Heart left ventricle (tissue), 16 donors: ENCODE measurements around the gene B4GALNT3. TPM values are rescaled to one million over a fixed set of nuclear protein-coding genes. Genes with fewer than 3 reads are reported as not detected.

Experiments used
- ATAC-seq, 4 donors: fragments of 200-7000 bp; cut with Tn5 transposase; one replicate each; pipeline ENCODE4 v1.9.1; 2020 to 2022; ENCODE audit warnings: moderate library complexity in 4 of 4, mild to moderate bottlenecking in 3 of 4, moderate number of reproducible peaks in 1 of 4
- DNase-seq, 5 donors: peaks; one replicate each; pipeline ENCODE4 v3.0.0-alpha.2; 2020
- H3K27ac ChIP-seq, 12 donors: fragments of 200-600 bp; sonication (generic) in 4 of 12; one replicate each; pipeline versions ENCODE4 v1.5.0 to v1.8.0; 2016 to 2022; ENCODE audit warnings: mild to moderate bottlenecking in 2 of 12
- H3K27me3 ChIP-seq, 9 donors: fragments of 200-600 bp; sonication (generic) in 2 of 9; one replicate each; pipeline versions ENCODE4 v1.5.1 to v1.8.0; 2016 to 2022; ENCODE audit warnings: mild to moderate bottlenecking in 3 of 9
- H3K36me3 ChIP-seq, 9 donors: fragments of 200-600 bp; sonication (generic) in 2 of 9; one replicate each; pipeline versions ENCODE4 v1.5.0 to v1.8.0; 2018 to 2022; ENCODE audit warnings: mild to moderate bottlenecking in 2 of 9
- H3K4me1 ChIP-seq, 12 donors: fragments of 200-600 bp; sonication (generic) in 4 of 12; one replicate each; pipeline versions ENCODE4 v1.5.0 to v1.8.0; 2016 to 2022; ENCODE audit warnings: mild to moderate bottlenecking in 3 of 12
- H3K4me3 ChIP-seq, 12 donors: fragments of 200-600 bp; sonication (generic) in 4 of 12; one replicate each; pipeline versions ENCODE4 v1.5.0 to v1.8.0; 2017 to 2022; ENCODE audit warnings: mild to moderate bottlenecking in 9 of 12, moderate library complexity in 4 of 12
- H3K9me3 ChIP-seq, 12 donors: fragments of 200-600 bp; sonication (generic) in 4 of 12; one replicate each; pipeline versions ENCODE4 v1.5.0 to v1.8.0; 2016 to 2022; ENCODE audit warnings: mild to moderate bottlenecking in 1 of 12
- POLR2A ChIP-seq, 2 donors: fragments of 450-650 bp; IDR thresholded peaks; one replicate each; pipeline ENCODE4 v1.6.1; 2017; ENCODE audit warnings: antibody characterized with exemption in 2 of 2, mild to moderate bottlenecking in 2 of 2, moderate library complexity in 2 of 2
- WGBS, 4 donors: extraction: QIAGEN DNeasy Blood & Tissue Kit in 2 of 4; methylation state at CpG; one replicate each; pipeline versions ENCODE4 v1.1.5 to v1.1.7; 2013 to 2018; 5-methylcytosine and 5-hydroxymethylcytosine counted together
- intact Hi-C, 10 donors: fragments of 100-400 bp; cut with DNase I; formaldehyde crosslinking; loops; one replicate each; pipeline versions ENCODE4 v1.11.1 to v1.14.2; 2022
- polyA plus RNA-seq, 2 donors: library from polyadenylated mRNA; stranded (reverse); fragments of 200-250 nt; gene quantifications; one replicate each; pipeline ENCODE4 v1.2.3, GENCODE V29; 2013
- total RNA-seq, 9 donors: library from RNA; depleted of rRNA in 2 of 9; stranded (reverse); fragments of >200 nt in 2 of 9; fragmentation: NEBNext Ultra II Directional in 3 of 9; extraction: Animal tissue kit (Norgen Biotek cat#: 25700) in 3 of 9; gene quantifications; one replicate each; pipeline versions ENCODE4 v1.1.0 to v1.2.4, GENCODE V29; 2016 to 2023
- TF ChIP-seq, protein P1 (sequence below), 12 donors: fragments of 200-600 bp; sonication (generic) in 4 of 12; IDR thresholded peaks; one replicate each; pipeline versions ENCODE4 v1.5.0 to v1.8.0; 2018 to 2022; ENCODE audit warnings: antibody characterized with exemption in 12 of 12, mild to moderate bottlenecking in 5 of 12
- donor health status: ischemic (EF 13 %, LVEDD 7.1; RV severe dilation, severe dysfunction).
- donor health status: healthy with polysubstance abuse.
- donor health status: DM: no; HTN: yes; CAD: no.
- donor health status: DM: no; HTN: no; CAD: no.
- donor health status: ischemic (EF 25% LVEDD 6.9; RV normal size, moderate dysfunction).
- donor health status: ischemic (EF 25% LVEDD 5.7; RV mildly dilated, moderate dysfunction).
- donor health status: healthy.
- donor health status: DM: yes; HTN: yes; CAD: no.
- donor health status: ischemic (EF 35%, LVEDD 5.7; RV mildly dilated, moderate dysfunction).
- donor health status: nonischemic (EF 11% LVEDD 7.7; RV severe dilation, severe dysfunction).
- donor health status: DM: yes; HTN: yes; CAD: no.
- donor health status: PGD.
- donor health status: ischemic (EF 29% LVEDD 5.4; RV normal size, mild dysfunction).
- donor health status: nonischemic (EF 23%, LVEDD 6.1; RV moderate dilation, normal function).

B4GALNT3 gene
- total and polyA plus RNA-seq, 11 donors: 19.3 to 59.4 (median 34.1) TPM

DNA sequence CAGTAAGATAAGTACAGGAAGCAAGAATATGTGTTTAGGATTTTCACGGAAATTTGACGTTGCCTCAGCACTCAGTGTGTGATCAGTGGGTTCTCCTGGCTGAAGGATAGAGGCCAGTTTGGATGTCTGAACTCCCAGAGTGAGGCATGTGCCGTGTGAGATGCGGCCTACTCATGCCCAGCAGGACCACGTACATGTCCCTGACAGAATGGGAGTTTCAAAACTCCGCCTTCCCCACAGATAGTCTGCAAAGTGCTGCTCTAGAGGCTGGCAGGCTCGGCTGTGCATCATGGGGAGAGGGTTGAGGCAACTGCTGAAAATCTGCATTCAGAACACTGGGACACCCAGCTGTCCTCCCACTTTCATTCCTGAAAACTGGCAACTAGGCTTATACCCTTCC is 145.2 kb downstream of the B4GALNT3 start:
- H3K27ac ChIP-seq: peak overlapping the region in 5 of 12 donors; percentile 8 to 52 (median 27)
- intact Hi-C loops: loop anchor here in 3 of 10 donors (5.0 kb wide), 2 partner anchors 37 to 42 kb away; no protein-coding TSS in a partner anchor
- 65 to 77% (median 67%) methylated on average over 7 of the region's 7 CpGs for WGBS, 4 donors

DNA sequence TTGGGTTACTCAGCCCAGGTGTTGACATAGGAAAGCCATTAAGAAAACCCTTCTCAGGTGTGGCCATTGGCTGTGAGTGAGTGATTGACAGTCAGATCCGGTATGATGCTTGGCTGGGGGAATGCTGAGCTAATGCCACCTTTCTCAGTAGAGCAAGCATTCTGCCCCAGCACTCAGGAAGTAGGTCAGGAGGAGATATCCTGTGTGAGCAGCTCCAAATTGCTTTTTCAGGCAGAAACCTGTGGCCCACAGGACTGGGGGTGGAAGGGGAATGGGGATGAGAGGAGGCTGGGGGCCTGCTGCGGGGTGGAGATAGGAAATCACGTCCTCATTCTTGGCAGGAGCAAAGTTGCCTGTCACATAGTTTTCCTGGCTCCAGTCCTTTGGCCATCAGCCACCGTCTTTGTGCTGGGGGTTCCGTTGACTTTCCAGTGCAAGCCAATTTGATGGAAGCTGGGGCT is 147.8 kb downstream of the B4GALNT3 start:
- Histone ChIP-seq H3K9me3 (no peaks in the 10 kb centered on the region), H3K27me3 (no peaks in the 10 kb centered on the region), H3K36me3 (no peaks in the 10 kb centered on the region), H3K4me3 (no peak overlapping the region), H3K27ac (peak overlapping the region; percentile 65 to 82 (median 76)), H3K4me1 (peaks cover 6 to 82% (median 36%) of the 10 kb centered on the region in 12 donors)
- intact Hi-C loops: loop anchor here in 5 of 10 donors (1.0 to 5.0 kb wide), 6 partner anchors 15 to 40 kb away; no protein-coding TSS in a partner anchor
- DNase-seq (peak; percentile 82 to 88 (median 84)), ATAC-seq (peak; percentile 63 to 91 (median 64))
- TF ChIP-seq, protein P1, sequence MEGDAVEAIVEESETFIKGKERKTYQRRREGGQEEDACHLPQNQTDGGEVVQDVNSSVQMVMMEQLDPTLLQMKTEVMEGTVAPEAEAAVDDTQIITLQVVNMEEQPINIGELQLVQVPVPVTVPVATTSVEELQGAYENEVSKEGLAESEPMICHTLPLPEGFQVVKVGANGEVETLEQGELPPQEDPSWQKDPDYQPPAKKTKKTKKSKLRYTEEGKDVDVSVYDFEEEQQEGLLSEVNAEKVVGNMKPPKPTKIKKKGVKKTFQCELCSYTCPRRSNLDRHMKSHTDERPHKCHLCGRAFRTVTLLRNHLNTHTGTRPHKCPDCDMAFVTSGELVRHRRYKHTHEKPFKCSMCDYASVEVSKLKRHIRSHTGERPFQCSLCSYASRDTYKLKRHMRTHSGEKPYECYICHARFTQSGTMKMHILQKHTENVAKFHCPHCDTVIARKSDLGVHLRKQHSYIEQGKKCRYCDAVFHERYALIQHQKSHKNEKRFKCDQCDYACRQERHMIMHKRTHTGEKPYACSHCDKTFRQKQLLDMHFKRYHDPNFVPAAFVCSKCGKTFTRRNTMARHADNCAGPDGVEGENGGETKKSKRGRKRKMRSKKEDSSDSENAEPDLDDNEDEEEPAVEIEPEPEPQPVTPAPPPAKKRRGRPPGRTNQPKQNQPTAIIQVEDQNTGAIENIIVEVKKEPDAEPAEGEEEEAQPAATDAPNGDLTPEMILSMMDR (IDR thresholded peaks at IDR 0.05): no peak
- TF ChIP-seq POLR2A (IDR thresholded peaks at IDR 0.05): no peak
- WGBS, 4 donors: 0 to 6% (median 3%) methylated on average over 5 of the region's 5 CpGs

More for the DNA sequence above, 145.2 kb downstream of the B4GALNT3 start:
- ATAC-seq: no peak
- DNase-seq: no peak
- no peak for TF ChIP-seq POLR2A (IDR thresholded peaks at IDR 0.05)
- TF ChIP-seq, protein P1 (IDR thresholded peaks at IDR 0.05): no peak
- H3K9me3 ChIP-seq: no peaks in the 10 kb centered on the region
- H3K36me3 ChIP-seq: no peaks in the 10 kb centered on the region
- no peaks in the 10 kb centered on the region for H3K27me3 ChIP-seq
- H3K4me1 ChIP-seq: peaks cover 6 to 57% (median 30%) of the 10 kb centered on the region in 12 donors
- no peak overlapping the region for H3K4me3 ChIP-seq

DNA sequence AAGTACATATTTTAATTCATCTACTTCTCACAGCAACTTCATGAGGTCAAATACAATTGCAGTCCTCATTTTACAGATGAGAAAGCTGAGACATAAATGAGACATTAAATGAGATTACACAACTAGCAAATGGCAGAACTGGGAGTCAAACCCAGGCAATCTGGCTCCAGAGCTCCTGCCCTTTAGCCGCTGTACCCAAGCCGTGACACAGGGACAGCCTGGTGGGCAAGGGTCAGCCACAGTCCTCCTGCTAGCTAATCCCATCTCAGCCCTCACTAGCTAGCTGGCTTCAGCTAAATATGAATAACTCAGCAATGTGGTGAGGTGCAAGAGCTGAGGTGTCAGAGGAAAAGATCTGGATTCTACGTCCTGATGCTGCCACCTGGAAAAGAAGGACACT is 148.7 kb downstream of the B4GALNT3 start:
- Histone ChIP-seq H3K4me1 (peaks cover 6 to 85% (median 36%) of the 10 kb centered on the region in 12 donors), H3K4me3 (no peak overlapping the region), H3K27me3 (no peaks in the 10 kb centered on the region), H3K27ac (peak overlapping the region; percentile 65 to 83 (median 76)), H3K9me3 (no peaks in the 10 kb centered on the region), H3K36me3 (no peaks in the 10 kb centered on the region)
- intact Hi-C loops: loop anchor here in 3 of 10 donors (5.0 kb wide), 2 partner anchors 34 to 39 kb away; no protein-coding TSS in a partner anchor
- peak in 1 of 5 donors; percentile 5 for DNase-seq
- TF ChIP-seq, protein P1 (IDR thresholded peaks at IDR 0.05): no peak
- no peak for TF ChIP-seq POLR2A (IDR thresholded peaks at IDR 0.05)
- 88 to 93% (median 90%) methylated on average over 3 of the region's 3 CpGs for WGBS, 4 donors
- ATAC-seq: no peak

DNA sequence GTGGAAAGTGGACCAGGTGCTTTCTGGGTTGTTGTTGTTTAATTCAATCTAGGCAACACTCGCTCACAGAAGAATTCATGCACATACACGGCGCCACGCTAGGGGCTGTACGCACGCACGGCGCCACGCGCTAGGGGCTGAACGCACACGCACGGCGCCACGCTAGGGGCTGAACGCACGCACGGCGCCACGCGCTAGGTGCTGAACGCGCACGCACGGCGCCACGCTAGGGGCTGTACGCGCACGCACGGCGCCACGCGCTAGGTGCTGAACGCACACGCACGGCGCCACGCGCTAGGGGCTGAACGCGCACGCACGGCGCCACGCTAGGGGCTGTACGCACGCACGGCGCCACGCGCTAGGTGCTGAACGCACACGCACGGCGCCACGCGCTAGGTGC is 149.2 kb downstream of the B4GALNT3 start:
- H3K27ac ChIP-seq: peak overlapping the region in 9 of 12 donors; percentile 65 to 97 (median 76)
- 95 to 98% (median 96%) methylated on average over 58 of the region's 58 CpGs for WGBS, 4 donors

More for the DNA sequence above, 149.2 kb downstream of the B4GALNT3 start:
- no peaks in the 10 kb centered on the region for H3K36me3 ChIP-seq
- no peaks in the 10 kb centered on the region for H3K27me3 ChIP-seq
- no peak for ATAC-seq
- H3K4me1 ChIP-seq: peaks cover 6 to 87% (median 37%) of the 10 kb centered on the region in 12 donors
- TF ChIP-seq, protein P1 (IDR thresholded peaks at IDR 0.05): no peak
- TF ChIP-seq POLR2A (IDR thresholded peaks at IDR 0.05): no peak
- peak in 1 of 5 donors; percentile 5 for DNase-seq
- H3K4me3 ChIP-seq: no peak overlapping the region
- intact Hi-C loops: loop anchor here in 3 of 10 donors (5.0 kb wide), 2 partner anchors 33 to 38 kb away; no protein-coding TSS in a partner anchor
- no peaks in the 10 kb centered on the region for H3K9me3 ChIP-seq
